Fibroblast of lung (primary cell): ENCODE results near the gene GRIK1. TPM values are rescaled to one million over a fixed set of nuclear protein-coding genes. Genes with fewer than 3 reads are reported as not detected.
A peak's percentile ranks its signal among the peaks of the same experiment; 100 is the strongest.

ENCODE experiments used
- DNase-seq, 2 donors: peaks; one replicate each; pipeline versions ENCODE4 v3.0.0 to v3.0.0-alpha.2; 2010; ENCODE audit warnings: low read depth in 2 of 2
- H2AFZ ChIP-seq: 2 replicates; pipeline ENCODE4 v1.5.1; 2012; ENCODE audit warnings: low read length, control low read depth, inconsistent platforms
- H3K27ac ChIP-seq: 2 replicates; pipeline ENCODE4 v1.5.1; 2011; ENCODE audit warnings: low read length, control low read depth; ENCODE audit not compliant: insufficient read depth
- H3K27me3 ChIP-seq: 2 replicates; pipeline ENCODE4 v1.5.1; 2011; ENCODE audit warnings: mild to moderate bottlenecking, low read length; ENCODE audit not compliant: control insufficient read depth, insufficient read depth
- H3K36me3 ChIP-seq: 2 replicates; pipeline ENCODE4 v1.5.1; 2011; ENCODE audit warnings: low read length; ENCODE audit not compliant: control insufficient read depth, insufficient read depth
- H3K4me1 ChIP-seq: 2 replicates; pipeline ENCODE4 v1.5.1; 2011; ENCODE audit warnings: low read length; ENCODE audit not compliant: control insufficient read depth, insufficient read depth; ENCODE audit errors: extremely low read depth
- H3K4me2 ChIP-seq: 2 replicates; pipeline ENCODE4 v1.5.1; 2011; ENCODE audit warnings: low read length, control low read depth; ENCODE audit not compliant: insufficient read depth; ENCODE audit errors: extremely low read depth
- H3K4me3 ChIP-seq, 4 experiments: fragments of 200-600 bp in 1 of 4; sonication (generic) in 1 of 4; replicated peaks in 1 of 4; 2 replicates each; pipeline ENCODE4 v1.5.1; 2011 to 2016; ENCODE audit warnings: low read length in 4 of 4, low read depth in 3 of 4, mild to moderate bottlenecking in 3 of 4, control low read depth in 2 of 4, inconsistent platforms in 1 of 4, mixed read lengths in 1 of 4; ENCODE audit not compliant: insufficient read depth in 1 of 4; ENCODE audit errors: control extremely low read depth in 1 of 4
- H3K79me2 ChIP-seq: 2 replicates; pipeline ENCODE4 v1.5.1; 2012; ENCODE audit warnings: mild to moderate bottlenecking, low read length, inconsistent platforms; ENCODE audit not compliant: control insufficient read depth, insufficient read depth
- H3K9ac ChIP-seq: 2 replicates; pipeline ENCODE4 v1.5.1; 2011; ENCODE audit warnings: mild to moderate bottlenecking, low read length, control low read depth; ENCODE audit not compliant: insufficient read depth
- H3K9me3 ChIP-seq: 2 replicates; pipeline ENCODE4 v1.5.1; 2012; ENCODE audit warnings: low read depth, low read length; ENCODE audit not compliant: control insufficient read depth, insufficient read depth
- H4K20me1 ChIP-seq: 2 replicates; pipeline ENCODE4 v1.5.1; 2011; ENCODE audit warnings: low read length; ENCODE audit not compliant: control insufficient read depth, insufficient read depth; ENCODE audit errors: extremely low read depth
- CTCF ChIP-seq, 2 donors: IDR thresholded peaks in 1 of 2; conservative IDR thresholded peaks in 1 of 2; 1 replicate in 1 of 2; 2 replicates in 1 of 2; pipeline ENCODE4 v1.5.1; 2011 to 2012; ENCODE audit warnings: low read length in 2 of 2, control low read depth in 1 of 2, inconsistent platforms in 1 of 2, low read depth in 1 of 2, mild to moderate bottlenecking in 1 of 2
- EZH2 ChIP-seq: IDR thresholded peaks from 2 replicates; pipeline ENCODE4 v1.5.1; 2012; ENCODE audit warnings: low read length, control low read depth, mild to moderate bottlenecking; ENCODE audit errors: missing control alignments
- polyA plus RNA-seq, 2 donors: library from polyadenylated mRNA; depleted of rRNA in 1 of 2; stranded (reverse) in 1 of 2; unstranded in 1 of 2; fragments of >200 nt; gene quantifications; 2 replicates each; pipeline ENCODE4 v1.2.1, GENCODE V29; 2011 to 2012; ENCODE audit warnings: missing spikeins in 1 of 2
- total RNA-seq: library from RNA; depleted of rRNA; stranded (reverse); fragments of >200 nt; gene quantifications from 2 replicates; pipeline ENCODE4 v1.2.1, GENCODE V29; 2014

The GRIK1 gene
- total and polyA plus RNA-seq, 2 donors (not counting 1 experiment from before 2014, with no cell fraction given), result not detected

GRCh38 chr21:29656504-29657239, 283.1 kb downstream of the GRIK1 start:
- no peak overlapping the region for H2AFZ ChIP-seq
- TF ChIP-seq CTCF (conservative IDR thresholded peaks at IDR 0.05 in 1 of 2, IDR thresholded peaks at IDR 0.05 in 1 of 2; ENCODE audit: low read depth in 1 of 2, low read length in 2 of 2) (no peak), EZH2 (no peak)
- no peak overlapping the region for H3K9ac ChIP-seq
- H3K27ac ChIP-seq, result no peak overlapping the region
- H3K4me3 ChIP-seq, result no peak overlapping the region
- H3K4me2 ChIP-seq, result peak overlapping the region; percentile 66
- DNase-seq, result peak; percentile 78 to 98
- peaks cover 3% of the 10 kb centered on the region for H3K4me1 ChIP-seq
- H3K36me3 ChIP-seq, result no peaks in the 10 kb centered on the region
- no peaks in the 10 kb centered on the region for H4K20me1 ChIP-seq
- H3K79me2 ChIP-seq, result no peaks in the 10 kb centered on the region
- no peaks in the 10 kb centered on the region for H3K27me3 ChIP-seq
- H3K9me3 ChIP-seq, result no peaks in the 10 kb centered on the region

- H3K4me1 ChIP-seq, result peaks cover 3% of the 10 kb centered on the region
- no peak overlapping the region for H3K9ac ChIP-seq
- H3K79me2 ChIP-seq, result no peaks in the 10 kb centered on the region
- TF ChIP-seq EZH2, result no peak
- TF ChIP-seq CTCF (conservative IDR thresholded peaks at IDR 0.05 in 1 of 2, IDR thresholded peaks at IDR 0.05 in 1 of 2; ENCODE audit: low read depth in 1 of 2, low read length in 2 of 2), result no peak
- no peaks in the 10 kb centered on the region for H3K9me3 ChIP-seq
- no peak overlapping the region for H2AFZ ChIP-seq
- DNase-seq, result no peak
- H3K4me2 ChIP-seq, result no peak overlapping the region
- no peaks in the 10 kb centered on the region for H4K20me1 ChIP-seq
- no peaks in the 10 kb centered on the region for H3K27me3 ChIP-seq
- H3K27ac ChIP-seq, result no peak overlapping the region
- no peak overlapping the region for H3K4me3 ChIP-seq
- H3K36me3 ChIP-seq, result no peaks in the 10 kb centered on the region
Observed at GRCh38 chr21:29655577-29655976, 284.2 kb downstream of the GRIK1 start.

GRCh38 chr21:29654855-29655254, 284.9 kb downstream of the GRIK1 start:
- Histone ChIP-seq H2AFZ (no peak overlapping the region), H3K27me3 (no peaks in the 10 kb centered on the region), H3K4me3 (no peak overlapping the region), H3K4me2 (no peak overlapping the region), H3K4me1 (peaks cover 3% of the 10 kb centered on the region), H3K9ac (no peak overlapping the region), H3K36me3 (no peaks in the 10 kb centered on the region), H4K20me1 (no peaks in the 10 kb centered on the region), H3K9me3 (no peaks in the 10 kb centered on the region), H3K27ac (no peak overlapping the region), H3K79me2 (no peaks in the 10 kb centered on the region)
- no peak for DNase-seq
- no peak for TF ChIP-seq CTCF (conservative IDR thresholded peaks at IDR 0.05 in 1 of 2, IDR thresholded peaks at IDR 0.05 in 1 of 2; ENCODE audit: low read depth in 1 of 2, low read length in 2 of 2)
